Stomach (tissue), 9 donors: ENCODE results near the gene PTRH2. TPM values are rescaled to one million over a fixed set of nuclear protein-coding genes. Genes with fewer than 3 reads are reported as not detected.

Experiments used
- DNase-seq, 2 donors: peaks; one replicate each; pipeline versions ENCODE4 v3.0.0 to v3.0.0-alpha.2; 2013 to 2019
- H3K27ac ChIP-seq, 5 donors: fragments of 200-600 bp in 4 of 5; sonication (generic) in 4 of 5; one replicate each; pipeline ENCODE4 v1.5.1; 2013 to 2019; ENCODE audit warnings: mild to moderate bottlenecking in 1 of 5, moderate library complexity in 1 of 5
- H3K27me3 ChIP-seq, 3 donors: fragments of 200-600 bp; sonication (generic); one replicate each; pipeline ENCODE4 v1.5.1; 2017 to 2019; ENCODE audit warnings: mixed run types in 1 of 3
- H3K36me3 ChIP-seq, 4 donors: fragments of 200-600 bp; sonication (generic); 1 replicate in 3 of 4; 2 replicates in 1 of 4; pipeline ENCODE4 v1.5.1; 2016 to 2019
- H3K4me1 ChIP-seq, 4 donors: fragments of 200-600 bp; sonication (generic); one replicate each; pipeline ENCODE4 v1.5.1; 2016 to 2019
- H3K4me3 ChIP-seq, 4 donors: fragments of 200-600 bp; sonication (generic) in 3 of 4; one replicate each; pipeline ENCODE4 v1.5.1; 2016 to 2019; ENCODE audit warnings: mild to moderate bottlenecking in 1 of 4
- H3K9me3 ChIP-seq, 4 donors: fragments of 200-600 bp; sonication (generic); one replicate each; pipeline ENCODE4 v1.5.1; 2016 to 2019
- EP300 ChIP-seq: sonication (generic); formaldehyde crosslinking; IDR thresholded peaks from one replicate; pipeline ENCODE4 v1.6.1; 2017; ENCODE audit warnings: antibody characterized with exemption
- POLR2A ChIP-seq, 4 donors: fragments of 450-650 bp; IDR thresholded peaks; one replicate each; pipeline ENCODE4 v1.6.1; 2016; ENCODE audit warnings: antibody characterized with exemption in 4 of 4, control low read depth in 2 of 4, mild to moderate bottlenecking in 1 of 4, moderate library complexity in 1 of 4
- POLR2AphosphoS5 ChIP-seq, 3 donors: sonication (generic); formaldehyde crosslinking; IDR thresholded peaks; one replicate each; pipeline ENCODE4 v1.6.1; 2016; ENCODE audit warnings: antibody characterized with exemption in 3 of 3
- WGBS, 5 donors: extraction: QIAGEN DNeasy Blood & Tissue Kit in 3 of 5; methylation state at CpG; one replicate each; pipeline versions ENCODE4 v1.1.5 to v1.1.7; 2013 to 2018; 5-methylcytosine and 5-hydroxymethylcytosine counted together
- intact Hi-C: fragments of 100-400 bp; cut with DNase I; formaldehyde crosslinking; loops from one replicate; pipeline ENCODE4 v1.15.1; 2023; ENCODE audit warnings: low total_unique reads
- polyA plus RNA-seq, 3 donors: library from polyadenylated mRNA; stranded (reverse); fragments of 200-250 nt; gene quantifications; one replicate each; pipeline ENCODE4 v1.2.3, GENCODE V29; 2013
- total RNA-seq, 5 donors: library from RNA; depleted of rRNA; stranded (reverse); fragments of >200 nt; gene quantifications; one replicate each; pipeline versions ENCODE4 v1.1.0 to v1.2.3, GENCODE V29; 2014 to 2016
- TF ChIP-seq, protein P1 (sequence below), 7 experiments: fragments of 450-650 bp in 4 of 7; fragments of 200-600 bp in 3 of 7; sonication (generic) in 3 of 7; IDR thresholded peaks; one replicate each; pipeline ENCODE4 v1.5.1; 2016 to 2019; ENCODE audit warnings: antibody characterized with exemption in 7 of 7, control low read depth in 2 of 7, mild to moderate bottlenecking in 1 of 7
- donor health status: healthy with polysubstance abuse.
- donor health status: Bipolar disorder and iron deficiency.
- donor health status: healthy.

Gene PTRH2
- total and polyA plus RNA-seq, 8 donors = 4.3 to 107 (median 24.6) TPM

DNA sequence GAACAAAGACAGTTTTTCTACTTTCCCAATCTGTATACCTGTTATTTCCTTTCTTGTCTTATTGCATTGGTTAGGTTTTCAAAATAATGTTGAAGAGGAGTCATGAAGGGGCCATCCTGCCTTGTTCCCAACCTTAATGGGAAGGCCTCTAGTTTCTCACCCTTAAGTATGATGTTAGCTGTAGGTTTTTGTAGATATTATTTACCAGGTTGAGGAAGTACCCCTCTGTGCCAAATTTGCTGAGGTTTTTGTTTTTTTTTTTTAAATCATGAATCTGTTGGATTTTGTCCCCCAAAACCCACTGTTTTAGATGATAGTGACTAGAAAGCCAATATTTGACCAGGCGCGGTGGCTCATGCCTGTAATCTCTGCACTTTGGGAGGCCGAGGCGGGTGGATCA, 36.6 kb upstream of the PTRH2 start:
- no peaks in the 10 kb centered on the region for H3K9me3 ChIP-seq
- H3K27ac ChIP-seq = no peak overlapping the region
- H3K4me1 ChIP-seq = peaks cover 0 to 15% (median 0%) of the 10 kb centered on the region in 4 donors
- WGBS, 5 donors = 90 to 98% (median 96%) methylated on average over 4 of the region's 4 CpGs
- H3K36me3 ChIP-seq = peaks cover 0 to 41% (median 34%) of the 10 kb centered on the region in 4 donors
- no peak for DNase-seq
- no peak overlapping the region for H3K4me3 ChIP-seq
- TF ChIP-seq, protein P1, sequence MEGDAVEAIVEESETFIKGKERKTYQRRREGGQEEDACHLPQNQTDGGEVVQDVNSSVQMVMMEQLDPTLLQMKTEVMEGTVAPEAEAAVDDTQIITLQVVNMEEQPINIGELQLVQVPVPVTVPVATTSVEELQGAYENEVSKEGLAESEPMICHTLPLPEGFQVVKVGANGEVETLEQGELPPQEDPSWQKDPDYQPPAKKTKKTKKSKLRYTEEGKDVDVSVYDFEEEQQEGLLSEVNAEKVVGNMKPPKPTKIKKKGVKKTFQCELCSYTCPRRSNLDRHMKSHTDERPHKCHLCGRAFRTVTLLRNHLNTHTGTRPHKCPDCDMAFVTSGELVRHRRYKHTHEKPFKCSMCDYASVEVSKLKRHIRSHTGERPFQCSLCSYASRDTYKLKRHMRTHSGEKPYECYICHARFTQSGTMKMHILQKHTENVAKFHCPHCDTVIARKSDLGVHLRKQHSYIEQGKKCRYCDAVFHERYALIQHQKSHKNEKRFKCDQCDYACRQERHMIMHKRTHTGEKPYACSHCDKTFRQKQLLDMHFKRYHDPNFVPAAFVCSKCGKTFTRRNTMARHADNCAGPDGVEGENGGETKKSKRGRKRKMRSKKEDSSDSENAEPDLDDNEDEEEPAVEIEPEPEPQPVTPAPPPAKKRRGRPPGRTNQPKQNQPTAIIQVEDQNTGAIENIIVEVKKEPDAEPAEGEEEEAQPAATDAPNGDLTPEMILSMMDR (IDR thresholded peaks at IDR 0.05) = no peak
- TF ChIP-seq POLR2AphosphoS5 (IDR thresholded peaks at IDR 0.05) = no peak
- no peak for TF ChIP-seq POLR2A (IDR thresholded peaks at IDR 0.05)
- TF ChIP-seq EP300 = no peak
- intact Hi-C loops = no loop called here
- H3K27me3 ChIP-seq = no peaks in the 10 kb centered on the region

DNA sequence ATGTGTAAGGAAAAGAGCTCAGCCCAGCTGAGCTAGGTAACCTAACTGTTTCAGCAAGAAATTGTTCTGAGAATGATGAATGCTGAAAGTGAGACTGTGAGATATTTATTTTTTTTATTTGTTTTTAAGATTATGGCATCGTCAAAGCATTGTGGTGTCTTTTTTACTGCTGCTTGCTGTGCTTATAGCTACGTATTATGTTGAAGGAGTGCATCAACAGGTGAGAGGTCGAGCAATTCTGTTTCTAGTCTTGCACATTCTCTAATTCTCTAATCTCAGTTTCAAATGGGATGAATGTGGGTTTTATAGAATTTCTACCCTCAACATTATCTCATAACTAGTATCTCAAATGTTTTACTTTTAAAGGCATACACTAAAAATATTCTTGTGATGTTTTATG, 30.1 kb upstream of the PTRH2 start:
- intact Hi-C loops = no loop called here
- Histone ChIP-seq H3K4me3 (no peak overlapping the region), H3K9me3 (no peaks in the 10 kb centered on the region), H3K27ac (no peak overlapping the region), H3K27me3 (no peaks in the 10 kb centered on the region), H3K36me3 (peaks cover 20 to 74% (median 67%) of the 10 kb centered on the region in 4 donors), H3K4me1 (no peaks in the 10 kb centered on the region)
- TF ChIP-seq POLR2A (IDR thresholded peaks at IDR 0.05) (no peak), POLR2AphosphoS5 (IDR thresholded peaks at IDR 0.05) (no peak), EP300 (no peak)
- TF ChIP-seq, protein P1 (IDR thresholded peaks at IDR 0.05) = no peak
- 85 to 94% (median 88%) methylated on average over 3 of the region's 3 CpGs for WGBS, 5 donors
- no peak for DNase-seq

DNA sequence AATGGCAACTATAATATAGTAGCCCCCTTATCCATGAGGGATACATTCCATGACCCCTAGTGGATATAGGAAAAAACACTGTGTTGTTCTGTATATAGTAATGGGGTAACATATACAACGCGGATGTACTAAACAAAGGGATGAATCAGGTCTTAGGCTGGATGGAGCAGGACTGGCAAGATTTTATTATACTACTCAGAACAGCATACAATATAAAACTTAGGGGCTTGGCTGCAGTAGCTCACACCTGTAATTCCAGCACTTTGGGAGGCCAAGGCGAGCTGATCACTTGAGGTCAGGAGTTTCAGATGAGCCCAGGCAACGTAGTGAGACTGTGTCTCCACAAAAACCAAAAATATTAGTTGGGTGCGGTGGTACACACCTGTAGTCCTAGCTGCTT, 27.0 kb upstream of the PTRH2 start:
- H3K4me1 ChIP-seq = peaks cover 0 to 13% (median 9%) of the 10 kb centered on the region in 4 donors
- H3K36me3 ChIP-seq = peaks cover 20 to 53% (median 51%) of the 10 kb centered on the region in 4 donors
- DNase-seq = no peak
- no peak overlapping the region for H3K27ac ChIP-seq
- no peaks in the 10 kb centered on the region for H3K9me3 ChIP-seq
- no peak overlapping the region for H3K4me3 ChIP-seq
- H3K27me3 ChIP-seq = no peaks in the 10 kb centered on the region
- TF ChIP-seq, protein P1 (IDR thresholded peaks at IDR 0.05) = no peak
- TF ChIP-seq EP300 (no peak), POLR2AphosphoS5 (IDR thresholded peaks at IDR 0.05) (no peak), POLR2A (IDR thresholded peaks at IDR 0.05) (no peak)
- 95 to 98% (median 96%) methylated on average over 5 of the region's 5 CpGs for WGBS, 5 donors
- intact Hi-C loops = no loop called here

DNA sequence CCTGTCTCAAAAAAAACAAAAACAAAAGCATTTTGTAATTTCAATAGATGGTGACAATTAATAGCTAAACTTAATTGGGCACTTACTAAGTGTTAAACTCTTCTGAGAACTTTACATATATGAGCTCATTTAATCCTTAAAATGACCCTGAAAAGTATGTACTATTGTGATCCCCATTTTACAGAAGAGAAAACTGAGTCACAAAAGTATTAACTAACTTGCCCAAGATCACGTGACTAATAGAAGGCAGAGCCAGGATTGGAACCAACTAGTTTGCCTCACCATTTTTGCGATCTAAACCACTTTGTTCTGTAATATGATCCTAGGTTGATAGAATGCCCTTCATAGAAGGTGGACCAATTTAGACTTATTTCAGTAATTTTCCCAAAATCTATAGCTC, 26.5 kb upstream of the PTRH2 start:
- no peaks in the 10 kb centered on the region for H3K9me3 ChIP-seq
- no peak for DNase-seq
- no peaks in the 10 kb centered on the region for H3K27me3 ChIP-seq
- H3K4me3 ChIP-seq = no peak overlapping the region
- H3K27ac ChIP-seq = no peak overlapping the region
- peaks cover 0 to 19% (median 11%) of the 10 kb centered on the region in 4 donors for H3K4me1 ChIP-seq
- 90 to 100% (median 98%) methylated on average over 2 of the region's 2 CpGs for WGBS, 5 donors
- peaks cover 20 to 47% (median 45%) of the 10 kb centered on the region in 4 donors for H3K36me3 ChIP-seq
- intact Hi-C loops = no loop called here
- TF ChIP-seq POLR2A (IDR thresholded peaks at IDR 0.05) (no peak), POLR2AphosphoS5 (IDR thresholded peaks at IDR 0.05) (no peak), EP300 (no peak)
- TF ChIP-seq, protein P1 (IDR thresholded peaks at IDR 0.05) = no peak
